Caco-2 (cell line): ENCODE data around the gene ULBP1. TPM values are rescaled to one million over a fixed set of nuclear protein-coding genes. Genes with fewer than 3 reads are reported as not detected.

Experiments
- BruUV-seq: library from RNA; stranded (reverse); fragments of 400-500 nt; replicated peaks from 2 replicates; lab custom pipeline; 2021; lab: Mats Ljungman, UMichigan
- CTCF ChIA-PET: fragments of 300-600 bp; sonication (Branson Sonifier 250); formaldehyde crosslinking; loops from one replicate; lab custom pipeline; 2022; ENCODE audit warnings: antibody characterized with exemption; lab: Charles Lee
- POLR2A ChIA-PET: fragments of 300-600 bp; sonication (Branson Sonifier 250); formaldehyde crosslinking; loops from one replicate; lab custom pipeline; 2022; ENCODE audit warnings: antibody characterized with exemption; lab: Charles Lee
- DNase-seq, 2 experiments: peaks; one replicate each; pipeline versions ENCODE4 v3.0.0 to v3.0.0-alpha.2; 2020 to 2022
- H3K27me3 ChIP-seq: replicated peaks from 2 replicates; pipeline ENCODE4 v1.6.0; 2011; ENCODE audit warnings: low read length; ENCODE audit not compliant: control insufficient read depth, insufficient read depth
- H3K36me3 ChIP-seq: 2 replicates; pipeline ENCODE4 v1.5.1; 2011; ENCODE audit warnings: low read length; ENCODE audit not compliant: control insufficient read depth, insufficient read depth
- H3K4me1 ChIP-seq: fragments of 250-450 bp; sonication (Bioruptor Pico); 2 replicates; pipeline ENCODE4 v1.5.1; 2020; ENCODE audit warnings: mild to moderate bottlenecking
- H3K4me3 ChIP-seq: 2 replicates; pipeline ENCODE4 v1.5.1; 2011; ENCODE audit warnings: low read depth, mild to moderate bottlenecking, control low read depth, low read length
- H3K9me3 ChIP-seq: fragments of 250-450 bp; sonication (Bioruptor Pico); 2 replicates; pipeline ENCODE4 v1.5.1; 2020; ENCODE audit warnings: mild to moderate bottlenecking, moderate library complexity
- H3K27ac Mint-ChIP-seq: one replicate; pipeline ENCODE4 v1.8.0; 2022; ENCODE audit warnings: mixed read lengths; ENCODE audit not compliant: unreplicated experiment
- H3K27me3 Mint-ChIP-seq: one replicate; pipeline ENCODE4 v1.8.0; 2022; ENCODE audit warnings: mixed read lengths; ENCODE audit not compliant: insufficient read depth, unreplicated experiment
- H3K36me3 Mint-ChIP-seq: one replicate; pipeline ENCODE4 v1.8.0; 2022; ENCODE audit warnings: mild to moderate bottlenecking, mixed read lengths; ENCODE audit not compliant: insufficient read depth, unreplicated experiment
- H3K4me1 Mint-ChIP-seq: one replicate; pipeline ENCODE4 v1.8.0; 2022; ENCODE audit warnings: low read depth, mixed read lengths; ENCODE audit not compliant: unreplicated experiment
- H3K4me3 Mint-ChIP-seq: one replicate; pipeline ENCODE4 v1.8.0; 2022; ENCODE audit warnings: mild to moderate bottlenecking, moderate library complexity, mixed read lengths; ENCODE audit not compliant: unreplicated experiment
- H3K9me3 Mint-ChIP-seq: one replicate; pipeline ENCODE4 v1.8.0; 2022; ENCODE audit warnings: mixed read lengths; ENCODE audit not compliant: unreplicated experiment
- CTCF ChIP-seq, 2 experiments: fragments of 200-600 bp in 1 of 2; IDR thresholded peaks; 1 replicate in 1 of 2; 2 replicates in 1 of 2; pipeline versions ENCODE4 v1.5.1 to v1.8.0; 2011 to 2022; ENCODE audit warnings: antibody characterized with exemption in 1 of 2, control low read depth in 1 of 2, inconsistent platforms in 1 of 2, low read depth in 1 of 2, low read length in 1 of 2, mild to moderate bottlenecking in 1 of 2, moderate library complexity in 1 of 2; ENCODE audit not compliant: insufficient read depth in 1 of 2, severe bottlenecking in 1 of 2, unreplicated experiment in 1 of 2
- intact Hi-C: fragments of 100-400 bp; cut with micrococcal nuclease; formaldehyde crosslinking; loops from one replicate; pipeline ENCODE4 v1.10.0; 2022; ENCODE audit not compliant: unreplicated experiment
- total RNA-seq: library from RNA; stranded (reverse); gene quantifications from 2 replicates; pipeline ENCODE4 v1.2.3, GENCODE V29; 2022

Gene ULBP1
- total RNA-seq, 1 experiment from 2014 or later = 7.7 TPM

- ChIA-PET POLR2A (interaction anchor here (0.6 kb wide), 1 partner anchor 128 kb away, joined by 6 read pairs; no protein-coding TSS in a partner anchor), CTCF (no interaction called here)
- Histone ChIP-seq H3K36me3 (no peaks in the 10 kb centered on the region), H3K9me3 (no peaks in the 10 kb centered on the region), H3K27me3 (peaks cover 13% of the 10 kb centered on the region), H3K4me3 (no peak overlapping the region), H3K4me1 (no peaks in the 10 kb centered on the region; the same call in 1 of the 2 replicates)
- TF ChIP-seq CTCF (IDR thresholded peaks at IDR 0.05; ENCODE audit: insufficient read depth in 1 of 2, low read depth in 1 of 2, low read length in 1 of 2, severe bottlenecking in 1 of 2, unreplicated experiment in 1 of 2) = no peak
- DNase-seq = no peak
- no peaks in the 10 kb centered on the region for H3K36me3 Mint-ChIP-seq
- H3K27me3 Mint-ChIP-seq = peaks cover 45% of the 10 kb centered on the region
- BruUV-seq = no TSS peak
- intact Hi-C loops = no loop called here
- no peaks in the 10 kb centered on the region for H3K9me3 Mint-ChIP-seq
- H3K27ac Mint-ChIP-seq = no peak overlapping the region
- peaks cover 11% of the 10 kb centered on the region for H3K4me1 Mint-ChIP-seq
- H3K4me3 Mint-ChIP-seq = peak overlapping the region; percentile 72
Observed at GRCh38 chr6:149991838-149992237, 28.1 kb downstream of the ULBP1 start.

GRCh38 chr6:149995235-149995750 is 31.6 kb downstream of the ULBP1 start:
- H3K9me3 ChIP-seq = no peaks in the 10 kb centered on the region
- Mint-ChIP-seq H3K27ac (no peak overlapping the region), H3K4me1 (peaks cover 5% of the 10 kb centered on the region), H3K4me3 (no peak overlapping the region), H3K27me3 (peaks cover 26% of the 10 kb centered on the region), H3K36me3 (no peaks in the 10 kb centered on the region), H3K9me3 (no peaks in the 10 kb centered on the region)
- no peaks in the 10 kb centered on the region for H3K4me1 ChIP-seq
- no peak for DNase-seq
- no peak overlapping the region for H3K4me3 ChIP-seq
- intact Hi-C loops = no loop called here
- POLR2A ChIA-PET = no interaction called here
- CTCF ChIA-PET = no interaction called here
- H3K27me3 ChIP-seq = peaks cover 7% of the 10 kb centered on the region
- no peaks in the 10 kb centered on the region for H3K36me3 ChIP-seq
- TF ChIP-seq CTCF (IDR thresholded peaks at IDR 0.05; ENCODE audit: insufficient read depth in 1 of 2, low read depth in 1 of 2, low read length in 1 of 2, severe bottlenecking in 1 of 2, unreplicated experiment in 1 of 2) = no peak
- no TSS peak for BruUV-seq

GRCh38 chr6:149995971-149996370 is 32.2 kb downstream of the ULBP1 start:
- no peaks in the 10 kb centered on the region for H3K36me3 ChIP-seq
- H3K4me1 Mint-ChIP-seq = no peaks in the 10 kb centered on the region
- no peaks in the 10 kb centered on the region for H3K9me3 Mint-ChIP-seq
- H3K4me3 ChIP-seq = no peak overlapping the region
- ChIA-PET POLR2A (no interaction called here), CTCF (no interaction called here)
- H3K9me3 ChIP-seq = no peaks in the 10 kb centered on the region
- no peak for DNase-seq
- BruUV-seq = no TSS peak
- intact Hi-C loops = no loop called here
- peaks cover 3% of the 10 kb centered on the region for H3K27me3 ChIP-seq
- H3K27ac Mint-ChIP-seq = no peak overlapping the region
- no peaks in the 10 kb centered on the region for H3K36me3 Mint-ChIP-seq
- no peaks in the 10 kb centered on the region for H3K4me1 ChIP-seq
- H3K27me3 Mint-ChIP-seq = peaks cover 23% of the 10 kb centered on the region
- no peak overlapping the region for H3K4me3 Mint-ChIP-seq
- TF ChIP-seq CTCF (IDR thresholded peaks at IDR 0.05; ENCODE audit: insufficient read depth in 1 of 2, low read depth in 1 of 2, low read length in 1 of 2, severe bottlenecking in 1 of 2, unreplicated experiment in 1 of 2) = no peak
